ENCODE results near the gene NSF. TPM values are rescaled to one million over a fixed set of nuclear protein-coding genes. Genes with fewer than 3 reads are reported as not detected.

NSF gene
- total RNA-seq, 2 donors from 2014 or later, result 27.2 to 27.9 TPM

- H3K27me3 ChIP-seq (replicated peaks; ENCODE audit: insufficient read depth), result no peaks in the 10 kb centered on the region
- no peak for DNase-seq (ENCODE audit: low spot score)
- no peak for TF ChIP-seq CTCF (IDR thresholded peaks at IDR 0.05)
- H3K4me3 ChIP-seq, result no peak overlapping the region
- no peak for ATAC-seq (ENCODE audit: insufficient number of reproducible peaks, low FRiP score, low read depth)
- H3K9me3 ChIP-seq, result no peaks in the 10 kb centered on the region
- no peaks in the 10 kb centered on the region for H3K36me3 ChIP-seq
- no peaks in the 10 kb centered on the region for H3K4me1 ChIP-seq (ENCODE audit: control insufficient read depth in 1 of 2, low read depth in 2 of 2)
- no peak overlapping the region for H3K27ac ChIP-seq
Measured at GRCh38 chr17:46730679-46731078, 140.2 kb downstream of the NSF start.

GRCh38 chr17:46732160-46732559 is 141.7 kb downstream of the NSF start:
- DNase-seq (ENCODE audit: low spot score), result no peak
- no peaks in the 10 kb centered on the region for H3K27me3 ChIP-seq (replicated peaks; ENCODE audit: insufficient read depth)
- TF ChIP-seq CTCF (IDR thresholded peaks at IDR 0.05), result no peak
- ATAC-seq (ENCODE audit: insufficient number of reproducible peaks, low FRiP score, low read depth), result no peak
- H3K27ac ChIP-seq, result no peak overlapping the region
- H3K36me3 ChIP-seq, result no peaks in the 10 kb centered on the region
- H3K4me1 ChIP-seq (ENCODE audit: control insufficient read depth in 1 of 2, low read depth in 2 of 2), result no peaks in the 10 kb centered on the region
- H3K4me3 ChIP-seq, result no peak overlapping the region
- no peaks in the 10 kb centered on the region for H3K9me3 ChIP-seq

- no peaks in the 10 kb centered on the region for H3K27me3 ChIP-seq (replicated peaks; ENCODE audit: insufficient read depth)
- no peaks in the 10 kb centered on the region for H3K4me1 ChIP-seq (ENCODE audit: control insufficient read depth in 1 of 2, low read depth in 2 of 2)
- ATAC-seq (ENCODE audit: insufficient number of reproducible peaks, low FRiP score, low read depth), result no peak
- H3K4me3 ChIP-seq, result no peak overlapping the region
- no peak for DNase-seq (ENCODE audit: low spot score)
- no peak for TF ChIP-seq CTCF (IDR thresholded peaks at IDR 0.05)
- H3K36me3 ChIP-seq, result no peaks in the 10 kb centered on the region
- H3K27ac ChIP-seq, result no peak overlapping the region
- no peaks in the 10 kb centered on the region for H3K9me3 ChIP-seq
Measured at GRCh38 chr17:46732754-46733398, 142.4 kb downstream of the NSF start.

GRCh38 chr17:46733837-46734475 is 143.5 kb downstream of the NSF start:
- DNase-seq (ENCODE audit: low spot score), result no peak
- no peak overlapping the region for H3K27ac ChIP-seq
- no peaks in the 10 kb centered on the region for H3K9me3 ChIP-seq
- no peaks in the 10 kb centered on the region for H3K27me3 ChIP-seq (replicated peaks; ENCODE audit: insufficient read depth)
- no peak for TF ChIP-seq CTCF (IDR thresholded peaks at IDR 0.05)
- H3K4me1 ChIP-seq (ENCODE audit: control insufficient read depth in 1 of 2, low read depth in 2 of 2), result no peaks in the 10 kb centered on the region
- no peak overlapping the region for H3K4me3 ChIP-seq
- ATAC-seq (ENCODE audit: insufficient number of reproducible peaks, low FRiP score, low read depth), result no peak
- H3K36me3 ChIP-seq, result no peaks in the 10 kb centered on the region

GRCh38 chr17:46736100-46736499 is 145.6 kb downstream of the NSF start:
- Histone ChIP-seq H3K4me3 (no peak overlapping the region), H3K27me3 (replicated peaks; ENCODE audit: insufficient read depth) (no peaks in the 10 kb centered on the region), H3K36me3 (no peaks in the 10 kb centered on the region), H3K4me1 (ENCODE audit: control insufficient read depth in 1 of 2, low read depth in 2 of 2) (no peaks in the 10 kb centered on the region), H3K9me3 (no peaks in the 10 kb centered on the region), H3K27ac (no peak overlapping the region)
- DNase-seq (ENCODE audit: low spot score) (no peak), ATAC-seq (ENCODE audit: insufficient number of reproducible peaks, low FRiP score, low read depth) (no peak)
- TF ChIP-seq CTCF (IDR thresholded peaks at IDR 0.05), result no peak

Measured in thoracic aorta (tissue), 2 donors.